Measurements from ENCODE around the gene TMED1. TPM values are rescaled to one million over a fixed set of nuclear protein-coding genes. Genes with fewer than 3 reads are reported as not detected.

Gene TMED1
- total RNA-seq, 1 donor from 2014 or later = 20.4 TPM

DNA sequence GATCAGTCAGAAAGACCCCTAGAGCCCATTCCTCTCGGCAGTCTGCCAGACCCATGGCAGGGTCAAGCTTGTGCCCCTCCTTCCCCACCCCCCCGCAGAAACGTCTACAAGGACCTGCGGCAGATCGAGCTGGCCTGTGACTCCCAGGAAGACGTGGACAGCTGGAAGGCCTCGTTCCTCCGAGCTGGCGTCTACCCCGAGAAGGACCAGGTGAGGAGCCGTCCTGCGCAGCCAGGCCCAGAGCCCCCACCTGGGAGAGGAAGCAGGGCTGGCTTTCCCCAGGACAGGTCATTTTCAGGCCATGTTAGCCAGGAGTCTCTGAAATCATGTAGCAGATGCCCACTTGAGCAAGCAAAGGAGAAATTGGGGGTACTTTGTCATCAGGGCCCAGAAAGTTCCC is 12.3 kb downstream of the TMED1 start:
- Histone ChIP-seq H3K27ac (no peak overlapping the region), H3K27me3 (no peaks in the 10 kb centered on the region), H3K9me3 (no peaks in the 10 kb centered on the region), H3K36me3 (peaks cover 0 to 75% of the 10 kb centered on the region in 2 donors), H3K4me3 (no peak overlapping the region), H3K4me1 (peaks cover 4% of the 10 kb centered on the region)
- DNase-seq (ENCODE audit: extremely low spot score in 2 of 2) = no peak
- TF ChIP-seq CTCF (IDR thresholded peaks at IDR 0.05) = no peak
- no peak for TF ChIP-seq POLR2AphosphoS5 (IDR thresholded peaks at IDR 0.05; ENCODE audit: insufficient read depth in 1 of 2, low read depth in 1 of 2)
- no peak for TF ChIP-seq POLR2A (IDR thresholded peaks at IDR 0.05)
- intact Hi-C loops (cut with DNase I) = no loop called here

DNA sequence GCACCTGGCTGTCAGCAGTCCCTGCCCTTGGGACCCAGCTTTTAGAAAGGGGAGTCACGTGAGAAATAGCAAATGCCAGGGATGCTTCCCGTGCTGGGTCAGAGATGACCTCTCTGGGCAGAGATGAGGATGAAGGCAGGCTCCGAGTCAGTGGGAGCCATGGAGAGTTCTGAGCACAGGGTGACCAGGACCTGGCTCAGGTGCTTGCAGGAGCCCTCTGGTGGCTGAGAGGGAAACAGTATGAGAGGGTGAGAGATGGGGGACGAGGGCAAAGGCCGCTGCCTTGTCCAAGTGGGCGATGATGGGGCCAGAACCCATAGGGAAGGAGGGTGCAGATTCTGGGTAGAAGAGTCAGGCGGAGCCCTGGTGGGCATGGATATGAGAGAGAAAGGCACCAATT is 15.8 kb downstream of the TMED1 start:
- Histone ChIP-seq H3K36me3 (peaks cover 0 to 55% of the 10 kb centered on the region in 2 donors), H3K9me3 (no peaks in the 10 kb centered on the region), H3K4me1 (peaks cover 28% of the 10 kb centered on the region), H3K27me3 (no peaks in the 10 kb centered on the region), H3K27ac (no peak overlapping the region), H3K4me3 (no peak overlapping the region)
- no peak for DNase-seq (ENCODE audit: extremely low spot score in 2 of 2)
- peak in 1 of 2 donors; percentile 8 for TF ChIP-seq POLR2AphosphoS5 (IDR thresholded peaks at IDR 0.05; ENCODE audit: insufficient read depth in 1 of 2, low read depth in 1 of 2)
- TF ChIP-seq CTCF (IDR thresholded peaks at IDR 0.05) = peak in 1 of 3 experiments; percentile 9
- no peak for TF ChIP-seq POLR2A (IDR thresholded peaks at IDR 0.05)
- intact Hi-C loops (cut with DNase I) = no loop called here

- H3K4me3 ChIP-seq = no peak overlapping the region
- H3K27me3 ChIP-seq = no peaks in the 10 kb centered on the region
- H3K9me3 ChIP-seq = no peaks in the 10 kb centered on the region
- H3K27ac ChIP-seq = peak overlapping the region; percentile 89
- peaks cover 30% of the 10 kb centered on the region for H3K4me1 ChIP-seq
- DNase-seq (ENCODE audit: extremely low spot score in 2 of 2) = no peak
- intact Hi-C loops (cut with DNase I) = no loop called here
- no peak for TF ChIP-seq POLR2A (IDR thresholded peaks at IDR 0.05)
- TF ChIP-seq CTCF (IDR thresholded peaks at IDR 0.05) = no peak
- no peak for TF ChIP-seq POLR2AphosphoS5 (IDR thresholded peaks at IDR 0.05; ENCODE audit: insufficient read depth in 1 of 2, low read depth in 1 of 2)
- peaks cover 0 to 48% of the 10 kb centered on the region in 2 donors for H3K36me3 ChIP-seq
Measured at GRCh38 chr19:10819124-10820060, 16.6 kb downstream of the TMED1 start.

DNA sequence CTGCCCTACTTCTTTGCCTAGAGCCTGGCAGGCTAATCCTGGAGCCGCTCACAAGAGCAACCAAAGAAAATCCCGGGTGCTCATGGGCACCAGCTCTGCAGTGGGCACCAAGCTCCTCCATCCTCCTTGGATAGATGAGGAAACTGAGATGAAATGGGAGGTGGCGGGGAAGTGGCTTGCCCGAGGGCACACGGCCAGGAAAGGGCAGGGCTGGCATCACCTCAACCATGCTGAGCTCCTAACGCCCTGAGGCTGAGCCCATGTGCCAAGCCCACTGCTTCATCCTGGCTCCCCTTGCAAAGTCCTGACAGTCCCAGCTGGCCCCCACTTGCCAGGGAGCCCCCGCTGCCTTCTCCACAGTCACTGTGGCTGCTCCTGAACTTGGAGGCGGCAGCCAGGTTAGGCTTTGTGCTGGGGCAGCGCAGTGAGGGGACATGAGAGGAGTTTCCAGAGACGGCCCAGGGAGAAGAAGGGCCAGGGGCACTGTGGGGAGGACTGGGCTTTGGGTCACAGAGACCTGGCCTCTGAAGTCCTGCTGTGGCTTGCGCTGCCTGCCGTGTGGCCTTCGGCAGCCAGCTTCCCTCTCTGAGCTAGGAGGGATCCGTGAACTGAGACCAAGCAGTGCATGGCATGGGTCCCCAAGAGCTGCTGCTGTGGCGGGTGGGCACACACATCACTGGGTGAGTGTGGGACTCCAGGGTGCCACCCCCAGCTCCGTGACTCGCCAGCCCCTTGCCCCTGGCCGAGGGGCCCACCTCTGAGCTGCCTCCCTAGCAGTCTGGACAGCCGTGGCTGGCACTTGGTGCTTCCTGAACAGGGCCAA is 17.5 kb downstream of the TMED1 start:
- Histone ChIP-seq H3K4me3 (peak overlapping the region; percentile 44 to 47), H3K4me1 (peaks cover 30% of the 10 kb centered on the region), H3K27ac (peak overlapping the region; percentile 89), H3K27me3 (no peaks in the 10 kb centered on the region), H3K9me3 (no peaks in the 10 kb centered on the region), H3K36me3 (peaks cover 0 to 46% of the 10 kb centered on the region in 2 donors)
- no peak for DNase-seq (ENCODE audit: extremely low spot score in 2 of 2)
- TF ChIP-seq POLR2A (IDR thresholded peaks at IDR 0.05) (no peak), CTCF (IDR thresholded peaks at IDR 0.05) (no peak)
- intact Hi-C loops (cut with DNase I) = no loop called here

Measured in vagina (tissue), 2 donors.